Raji (cell line): ENCODE results near the gene HACD4.

Experiments used
- POLR2A ChIP-seq: IDR thresholded peaks from 2 replicates; pipeline ENCODE4 v1.6.1; 2011; ENCODE audit warnings: low read depth, low read length, control low read depth; ENCODE audit not compliant: insufficient read depth

HACD4 gene

GRCh38 chr9:21031091-21031807, at the start of gene HACD4:
Gene HACD4, minus strand, starts transcription at chr9:21031640. Its CDS starts 50 bp downstream, at chr9:21031590.
- no peak for TF ChIP-seq POLR2A

DNA sequence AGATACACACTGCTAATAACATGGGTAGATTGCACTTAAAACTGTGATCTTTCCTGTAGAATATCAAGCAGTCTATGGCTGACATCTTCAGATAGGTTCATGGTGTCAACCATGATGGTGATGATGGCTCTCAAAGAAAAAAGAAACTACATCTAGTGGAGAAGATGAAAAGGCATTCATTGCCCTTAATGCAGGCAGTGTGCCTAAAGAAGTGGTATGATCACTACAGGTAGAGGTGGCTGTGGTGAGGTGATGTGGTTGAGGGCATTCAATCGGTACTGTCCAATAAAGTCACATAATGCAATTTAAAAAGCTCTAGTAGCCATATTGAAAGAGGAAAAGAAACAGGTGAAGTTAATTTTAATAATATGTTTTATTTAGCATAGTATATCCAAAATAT, 49.4 kb upstream of the HACD4 start:
- TF ChIP-seq POLR2A = no peak

DNA sequence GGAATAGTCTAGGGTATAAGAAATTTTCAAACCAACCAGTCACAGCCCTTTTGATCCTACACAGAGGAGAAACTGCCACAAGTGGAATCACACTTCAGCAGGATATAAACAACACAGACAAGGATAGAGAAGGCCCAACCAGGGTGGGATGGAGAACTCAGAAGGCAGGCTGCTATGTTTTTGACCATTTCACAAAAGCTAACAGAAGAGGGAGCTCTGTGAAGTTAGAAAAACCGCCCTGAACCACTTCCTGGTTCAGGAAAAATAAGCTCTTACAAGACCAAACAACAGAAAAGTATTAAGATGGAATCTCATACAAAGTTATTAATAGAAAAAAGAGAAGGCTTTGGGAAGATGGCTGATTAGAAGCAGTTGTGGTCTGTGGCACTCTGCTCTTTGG, 47.3 kb upstream of the HACD4 start:
- no peak for TF ChIP-seq POLR2A

DNA sequence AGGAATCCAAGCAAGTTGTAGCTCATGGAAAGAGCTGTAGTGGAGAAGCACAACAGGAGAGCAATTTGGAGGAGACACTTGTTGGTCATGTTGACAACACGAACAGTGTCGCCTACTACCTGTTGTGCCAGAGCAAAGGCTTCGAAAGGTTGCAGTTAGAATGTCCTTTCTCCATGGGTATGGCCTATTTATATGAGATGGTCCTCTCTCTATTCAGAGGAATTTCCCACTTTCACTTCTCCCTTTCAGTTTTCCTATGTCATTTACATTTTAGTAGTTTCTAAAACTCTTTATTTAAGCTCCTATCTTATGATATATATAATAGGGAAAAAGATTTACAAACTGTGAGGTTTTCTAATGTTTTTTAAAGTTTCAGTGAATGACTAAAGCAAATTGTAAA, 46.3 kb upstream of the HACD4 start, which contains the start of gene IFNB1:
Gene IFNB1, minus strand, starts transcription at position 162 of the 400 bp plus-strand sequence. Its CDS starts 73 bp downstream, at position 89.
- no peak for TF ChIP-seq POLR2A

- no peak for TF ChIP-seq POLR2A
These were observed 44.0 kb upstream of the HACD4 start for GRCh38 chr9:21075484-21075883.

DNA sequence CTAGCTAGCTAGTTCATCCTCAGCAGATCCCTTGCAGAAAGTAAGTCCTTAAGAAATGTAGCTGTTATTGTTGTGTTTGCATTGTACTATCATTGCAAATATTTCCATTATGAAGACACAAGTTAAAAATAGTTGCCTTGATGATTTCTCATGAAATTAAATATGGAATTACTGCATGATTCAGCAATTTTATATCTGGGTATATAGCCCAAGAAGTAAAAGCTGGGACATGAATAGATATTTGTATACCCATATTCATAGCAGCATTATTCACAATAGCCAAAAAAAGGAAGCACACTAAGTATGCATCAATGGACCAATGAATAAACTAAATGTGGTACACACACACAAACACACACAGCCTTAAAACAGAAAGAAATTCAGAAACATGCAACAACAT, 39.5 kb upstream of the HACD4 start:
- no peak for TF ChIP-seq POLR2A

GRCh38 chr9:21070171-21070571, 38.7 kb upstream of the HACD4 start:
- TF ChIP-seq POLR2A = no peak

GRCh38 chr9:21060919-21061561, 29.6 kb upstream of the HACD4 start:
- no peak for TF ChIP-seq POLR2A

DNA sequence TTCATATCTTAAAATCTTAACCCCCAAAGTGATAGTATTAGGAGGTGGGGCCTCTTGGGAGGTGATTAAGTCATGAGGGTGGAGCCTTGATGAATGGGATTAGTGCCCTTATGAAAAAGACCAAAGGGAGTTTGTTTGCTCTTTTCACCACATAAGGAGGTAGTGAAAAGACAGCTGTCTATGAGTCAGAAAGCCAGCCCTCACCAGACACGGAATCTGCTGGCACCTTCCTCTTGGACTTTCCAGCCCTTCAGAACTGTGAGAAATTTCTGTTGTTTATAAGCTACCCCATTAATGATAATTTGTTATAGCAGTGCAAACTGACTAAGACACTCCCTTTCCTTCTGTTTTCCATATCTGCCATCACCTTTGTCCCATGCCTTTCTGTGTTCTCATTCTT, 25.5 kb upstream of the HACD4 start:
- TF ChIP-seq POLR2A = no peak

- no peak for TF ChIP-seq POLR2A
These were observed 22.4 kb upstream of the HACD4 start for GRCh38 chr9:21053851-21054250.

GRCh38 chr9:21047281-21047691, 15.8 kb upstream of the HACD4 start:
- no peak for TF ChIP-seq POLR2A

DNA sequence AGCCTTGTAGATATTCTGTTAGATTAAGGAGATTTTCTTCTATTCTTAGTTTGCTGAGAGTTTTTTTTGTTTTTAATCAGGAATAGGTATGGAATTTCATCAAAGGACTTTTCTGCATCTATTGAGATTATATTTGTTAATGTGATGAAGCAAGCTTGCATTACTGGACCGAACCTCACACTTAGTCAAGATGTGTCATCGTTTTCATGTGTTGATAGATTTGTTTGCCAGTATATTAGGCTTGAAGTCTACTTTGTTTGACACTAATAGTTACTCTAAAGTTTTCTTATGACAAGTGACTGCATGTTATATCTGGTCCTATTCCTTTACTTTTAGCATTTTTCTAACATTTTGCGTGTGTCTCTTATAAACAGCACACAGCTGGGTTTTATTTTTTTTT, 12.4 kb upstream of the HACD4 start:
- TF ChIP-seq POLR2A = no peak

- TF ChIP-seq POLR2A = no peak
These were observed 11.0 kb upstream of the HACD4 start for GRCh38 chr9:21042466-21042865.

DNA sequence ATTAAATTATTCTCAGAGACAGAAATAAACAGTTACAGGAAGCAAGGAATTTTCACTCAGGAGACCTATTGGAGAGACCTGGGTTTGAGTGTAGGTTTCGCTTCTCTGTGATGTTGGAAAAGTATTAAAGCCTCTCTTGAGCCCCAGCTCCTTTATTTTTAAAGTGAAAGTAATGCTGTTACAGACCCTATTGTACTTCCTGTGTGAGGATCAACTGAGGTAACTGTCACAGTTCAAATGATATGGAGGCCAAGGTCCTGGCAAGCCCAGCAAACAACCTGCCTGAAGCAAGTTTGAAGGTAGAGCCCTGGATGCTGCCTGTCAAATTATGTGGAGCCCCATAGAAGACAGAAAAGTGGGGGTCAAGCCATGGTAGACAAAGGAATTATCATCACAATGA, 7.9 kb upstream of the HACD4 start:
- no peak for TF ChIP-seq POLR2A

DNA sequence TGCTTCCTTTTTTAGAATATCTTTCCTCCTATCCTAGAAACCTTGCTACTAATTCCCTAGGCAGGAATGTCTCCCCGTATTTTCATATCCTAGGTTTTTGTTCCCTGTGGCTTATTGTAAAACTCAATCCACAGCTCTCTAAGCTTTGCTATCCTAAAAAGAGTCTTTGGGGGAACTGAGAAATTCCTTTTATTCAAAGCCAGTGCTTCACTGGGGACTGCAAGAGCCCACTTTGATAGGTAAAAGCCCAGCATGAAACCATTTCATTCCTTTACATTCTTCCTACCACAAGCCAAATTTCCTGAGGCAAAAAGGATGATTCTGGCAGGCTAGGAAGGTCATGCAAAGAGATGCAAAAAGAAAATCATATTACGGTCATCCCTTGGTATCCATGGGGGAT, 5.8 kb upstream of the HACD4 start:
- TF ChIP-seq POLR2A = no peak

- no peak for TF ChIP-seq POLR2A
These were observed 356 bp upstream of the HACD4 start for GRCh38 chr9:21031808-21032183.

- TF ChIP-seq POLR2A = no peak
These were observed 928 bp downstream of the HACD4 start for GRCh38 chr9:21030389-21031035.

DNA sequence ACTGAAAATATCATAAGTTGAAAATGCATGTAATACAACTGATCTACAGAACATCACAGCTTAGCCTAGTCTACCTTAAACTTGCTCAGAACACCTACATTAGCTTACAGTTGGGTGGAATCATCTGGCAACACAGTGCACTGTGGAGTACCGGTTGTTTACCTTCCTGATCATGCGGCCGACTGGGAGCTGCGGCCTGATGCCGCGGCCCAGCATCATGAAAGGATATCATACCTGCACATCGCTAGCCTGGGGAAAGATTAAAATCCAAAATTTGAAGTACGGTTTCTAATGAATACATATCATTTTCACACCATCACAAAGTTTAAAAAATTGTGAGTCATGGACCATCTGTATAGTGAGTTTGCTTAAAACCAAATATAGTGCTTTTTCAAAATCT, 1.8 kb downstream of the HACD4 start:
- TF ChIP-seq POLR2A = no peak
